ENCODE measurements around the gene DTWD1. TPM values are rescaled to one million over a fixed set of nuclear protein-coding genes. Genes with fewer than 3 reads are reported as not detected.

Gene DTWD1
- total RNA-seq, 2 donors from 2014 or later = 16.6 to 21.1 TPM

GRCh38 chr15:49621401-49621811, 558 bp downstream of the DTWD1 start:
- Histone ChIP-seq H3K9me3 (no peaks in the 10 kb centered on the region), H3K4me3 (peak overlapping the region; percentile 62 to 63), H3K4me1 (replicated peaks) (no peaks in the 10 kb centered on the region), H3K27ac (peak overlapping the region; percentile 86 to 87), H3K27me3 (replicated peaks; ENCODE audit: insufficient read depth) (no peaks in the 10 kb centered on the region), H3K36me3 (no peaks in the 10 kb centered on the region)
- 9% methylated on average over 8 of the region's 8 CpGs for WGBS
- TF ChIP-seq POLR2A (IDR thresholded peaks at IDR 0.05) = no peak
- TF ChIP-seq CTCF (IDR thresholded peaks at IDR 0.05) = no peak
- no peak for TF ChIP-seq POLR2AphosphoS5 (IDR thresholded peaks at IDR 0.05)
- intact Hi-C loops (cut with DNase I) = loop anchor here (5.0 to 10.0 kb wide), 4 partner anchors 194 to 387 kb away; no protein-coding TSS in a partner anchor
- no peak for DNase-seq (ENCODE audit: low spot score)

DNA sequence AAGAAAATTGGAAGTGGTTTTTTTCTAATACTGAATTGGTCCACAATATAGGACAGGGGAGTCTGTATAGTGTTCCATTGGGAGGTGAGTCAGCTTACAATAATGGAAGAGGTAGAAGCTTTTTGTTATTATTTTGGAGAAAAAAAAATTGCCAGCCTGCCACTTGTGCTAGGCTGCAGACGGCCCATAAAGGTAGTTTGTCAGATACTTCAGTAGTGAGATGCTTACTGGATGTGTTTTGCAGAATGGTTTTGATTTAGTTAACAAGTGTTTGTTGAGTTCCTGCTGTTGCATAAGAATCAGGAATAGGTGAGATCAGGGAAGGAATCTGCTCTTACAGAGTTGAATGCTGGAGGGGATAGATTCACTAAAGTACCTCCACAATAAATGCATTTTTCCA, 1.0 kb downstream of the DTWD1 start:
- Histone ChIP-seq H3K4me3 (peak overlapping the region; percentile 62 to 63), H3K27ac (peak overlapping the region; percentile 86 to 87), H3K27me3 (replicated peaks; ENCODE audit: insufficient read depth) (no peaks in the 10 kb centered on the region), H3K4me1 (replicated peaks) (no peaks in the 10 kb centered on the region), H3K36me3 (no peaks in the 10 kb centered on the region), H3K9me3 (no peaks in the 10 kb centered on the region)
- no peak for DNase-seq (ENCODE audit: low spot score)
- WGBS = 33% methylated on average over 1 of the region's 1 CpG
- intact Hi-C loops (cut with DNase I) = loop anchor here (5.0 to 10.0 kb wide), 4 partner anchors 195 to 387 kb away; no protein-coding TSS in a partner anchor
- TF ChIP-seq POLR2AphosphoS5 (IDR thresholded peaks at IDR 0.05) (no peak), CTCF (IDR thresholded peaks at IDR 0.05) (no peak), POLR2A (IDR thresholded peaks at IDR 0.05) (no peak)

GRCh38 chr15:49622561-49622960, 1.7 kb downstream of the DTWD1 start:
- no peak for DNase-seq (ENCODE audit: low spot score)
- WGBS = 80% methylated on average over 3 of the region's 3 CpGs
- TF ChIP-seq POLR2A (IDR thresholded peaks at IDR 0.05) (no peak), POLR2AphosphoS5 (IDR thresholded peaks at IDR 0.05) (no peak), CTCF (IDR thresholded peaks at IDR 0.05) (no peak)
- Histone ChIP-seq H3K4me1 (replicated peaks) (no peaks in the 10 kb centered on the region), H3K27me3 (replicated peaks; ENCODE audit: insufficient read depth) (no peaks in the 10 kb centered on the region), H3K4me3 (no peak overlapping the region), H3K27ac (no peak overlapping the region), H3K36me3 (no peaks in the 10 kb centered on the region), H3K9me3 (no peaks in the 10 kb centered on the region)
- intact Hi-C loops (cut with DNase I) = loop anchor here (5.0 to 10.0 kb wide), 4 partner anchors 195 to 388 kb away; no protein-coding TSS in a partner anchor

DNA sequence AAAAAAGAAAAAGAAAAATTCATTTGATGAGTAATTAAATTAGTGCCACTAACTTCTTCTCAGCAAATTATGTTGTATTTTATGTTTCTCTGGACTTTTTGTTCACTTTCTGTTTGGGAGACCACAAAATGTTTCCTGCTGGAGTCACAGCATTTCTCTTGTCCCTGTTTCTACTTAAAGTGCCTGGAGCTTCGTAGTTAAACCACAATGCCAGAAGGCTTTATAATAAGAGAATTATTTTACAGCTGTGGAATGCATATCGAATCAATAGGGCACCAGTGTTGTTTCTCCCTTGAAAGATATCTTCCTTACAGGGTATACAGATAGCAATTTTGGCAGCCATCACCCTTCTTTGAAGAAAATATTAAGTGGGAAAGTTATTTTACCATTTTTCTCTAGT, 3.2 kb downstream of the DTWD1 start:
- no peak for TF ChIP-seq CTCF (IDR thresholded peaks at IDR 0.05)

GRCh38 chr15:49625460-49626036, 4.7 kb downstream of the DTWD1 start:
- Histone ChIP-seq H3K4me1 (replicated peaks) (no peaks in the 10 kb centered on the region), H3K9me3 (no peaks in the 10 kb centered on the region), H3K4me3 (no peak overlapping the region), H3K36me3 (no peaks in the 10 kb centered on the region), H3K27ac (no peak overlapping the region), H3K27me3 (replicated peaks; ENCODE audit: insufficient read depth) (no peaks in the 10 kb centered on the region)
- WGBS = 93% methylated on average over 5 of the region's 5 CpGs
- no peak for DNase-seq (ENCODE audit: low spot score)
- intact Hi-C loops (cut with DNase I) = loop anchor here (10.0 kb wide), 1 partner anchor 391 kb away; no protein-coding TSS in a partner anchor
- TF ChIP-seq POLR2AphosphoS5 (IDR thresholded peaks at IDR 0.05) (no peak), POLR2A (IDR thresholded peaks at IDR 0.05) (no peak), CTCF (IDR thresholded peaks at IDR 0.05) (no peak)

More for the DNA sequence above, 3.2 kb downstream of the DTWD1 start:
- Histone ChIP-seq H3K36me3 (no peaks in the 10 kb centered on the region), H3K4me1 (replicated peaks) (no peaks in the 10 kb centered on the region), H3K27me3 (replicated peaks; ENCODE audit: insufficient read depth) (no peaks in the 10 kb centered on the region), H3K9me3 (no peaks in the 10 kb centered on the region), H3K4me3 (no peak overlapping the region), H3K27ac (no peak overlapping the region)
- WGBS = 86% methylated on average over 2 of the region's 2 CpGs
- DNase-seq (ENCODE audit: low spot score) = no peak
- intact Hi-C loops (cut with DNase I) = loop anchor here (5.0 to 10.0 kb wide), 4 partner anchors 197 to 389 kb away; no protein-coding TSS in a partner anchor

Data from prostate gland (tissue), 2 donors.